CD14-positive monocyte (primary cell): ENCODE data around the gene BCL2L14. TPM values are rescaled to one million over a fixed set of nuclear protein-coding genes. Genes with fewer than 3 reads are reported as not detected.

ENCODE experiments used
- DNase-seq, 3 donors: peaks; one replicate each; pipeline ENCODE4 v3.0.0-alpha.2; 2011 to 2022
- H2AFZ ChIP-seq: 2 replicates; pipeline ENCODE4 v1.6.0; 2012; ENCODE audit warnings: mild to moderate bottlenecking, low read depth, low read length, inconsistent platforms; ENCODE audit not compliant: insufficient read depth, poor library complexity, severe bottlenecking
- H3K27ac ChIP-seq, 2 donors: 1 replicate in 1 of 2; 2 replicates in 1 of 2; pipeline ENCODE4 v1.5.1; 2012 to 2013; ENCODE audit warnings: low read length in 2 of 2, control low read depth in 1 of 2, inconsistent platforms in 1 of 2, low read depth in 1 of 2, mild to moderate bottlenecking in 1 of 2
- H3K27me3 ChIP-seq, 2 donors: one replicate each; pipeline versions ENCODE4 v1.6.0 to v1.6.1; 2011 to 2013; ENCODE audit warnings: low read length in 2 of 2; ENCODE audit not compliant: control insufficient read depth in 2 of 2, insufficient read depth in 2 of 2
- H3K36me3 ChIP-seq, 2 donors: replicated peaks in 1 of 2; 1 replicate in 1 of 2; 2 replicates in 1 of 2; pipeline versions ENCODE4 v1.5.1 to v1.6.1; 2012 to 2013; ENCODE audit warnings: low read length in 2 of 2, control low read depth in 1 of 2, inconsistent platforms in 1 of 2, mild to moderate bottlenecking in 1 of 2; ENCODE audit not compliant: insufficient read depth in 2 of 2, control insufficient read depth in 1 of 2
- H3K4me1 ChIP-seq, 2 donors: 1 replicate in 1 of 2; 2 replicates in 1 of 2; pipeline versions ENCODE4 v1.5.1 to v1.6.1; 2012 to 2013; ENCODE audit warnings: low read length in 2 of 2, control low read depth in 1 of 2, inconsistent platforms in 1 of 2, mild to moderate bottlenecking in 1 of 2, moderate library complexity in 1 of 2; ENCODE audit not compliant: insufficient read depth in 2 of 2, control insufficient read depth in 1 of 2
- H3K4me2 ChIP-seq: replicated peaks from 2 replicates; pipeline ENCODE3; 2012; ENCODE audit warnings: low read length, moderate library complexity, mild to moderate bottlenecking; ENCODE audit not compliant: poor library complexity, severe bottlenecking; ENCODE audit errors: extremely low read depth
- H3K4me3 ChIP-seq, 3 experiments: fragments of 200-600 bp in 1 of 3; sonication (generic) in 1 of 3; replicated peaks in 1 of 3; 1 replicate in 2 of 3; 2 replicates in 1 of 3; pipeline ENCODE4 v1.5.1; 2011 to 2013; ENCODE audit warnings: low read length in 3 of 3, mild to moderate bottlenecking in 3 of 3, control low read depth in 2 of 3, low read depth in 2 of 3, inconsistent platforms in 1 of 3, moderate library complexity in 1 of 3
- H3K79me2 ChIP-seq: 2 replicates; pipeline ENCODE4 v1.6.0; 2012; ENCODE audit warnings: mild to moderate bottlenecking, control low read depth, inconsistent platforms, low read length, moderate library complexity; ENCODE audit not compliant: insufficient read depth
- H3K9ac ChIP-seq: 2 replicates; pipeline ENCODE4 v1.6.0; 2017; ENCODE audit warnings: low read length, mild to moderate bottlenecking; ENCODE audit not compliant: insufficient read depth, poor library complexity, severe bottlenecking
- H3K9me3 ChIP-seq, 2 donors: replicated peaks in 1 of 2; 1 replicate in 1 of 2; 2 replicates in 1 of 2; pipeline versions ENCODE4 v1.5.1 to v1.6.1; 2012 to 2013; ENCODE audit warnings: low read length in 2 of 2, control low read depth in 1 of 2; ENCODE audit not compliant: control insufficient read depth in 1 of 2, insufficient read depth in 1 of 2
- H4K20me1 ChIP-seq: 2 replicates; pipeline ENCODE4 v1.6.0; 2012; ENCODE audit warnings: mild to moderate bottlenecking, low read length, control low read depth, moderate library complexity; ENCODE audit not compliant: insufficient read depth
- H3K27ac Mint-ChIP-seq, 7 donors: one replicate each; pipeline ENCODE4 v1.8.0; 2020; ENCODE audit warnings: mild to moderate bottlenecking in 7 of 7, mixed read lengths in 7 of 7, moderate library complexity in 6 of 7, inconsistent platforms in 2 of 7
- H3K27me3 Mint-ChIP-seq, 3 donors: one replicate each; pipeline ENCODE4 v1.8.0; 2021 to 2022; ENCODE audit warnings: low read depth in 3 of 3, mild to moderate bottlenecking in 3 of 3, mixed read lengths in 3 of 3, moderate library complexity in 3 of 3, inconsistent platforms in 1 of 3
- H3K36me3 Mint-ChIP-seq, 2 donors: one replicate each; pipeline ENCODE4 v1.8.0; 2020; ENCODE audit warnings: mixed read lengths in 2 of 2, inconsistent platforms in 1 of 2, mild to moderate bottlenecking in 1 of 2
- H3K4me1 Mint-ChIP-seq: one replicate; pipeline ENCODE4 v1.8.0; 2020; ENCODE audit warnings: mild to moderate bottlenecking, mixed read lengths
- H3K4me3 Mint-ChIP-seq, 2 donors: one replicate each; pipeline ENCODE4 v1.8.0; 2020; ENCODE audit warnings: mild to moderate bottlenecking in 2 of 2, mixed read lengths in 2 of 2, moderate library complexity in 1 of 2
- H3K9me3 Mint-ChIP-seq, 7 donors: one replicate each; pipeline ENCODE4 v1.8.0; 2020 to 2022; ENCODE audit warnings: mixed read lengths in 7 of 7, mild to moderate bottlenecking in 6 of 7, moderate library complexity in 6 of 7, inconsistent platforms in 2 of 7
- CTCF ChIP-seq: fragments of 200-600 bp; IDR thresholded peaks from one replicate; pipeline ENCODE4 v1.8.0; 2022; ENCODE audit warnings: antibody characterized with exemption, mild to moderate bottlenecking
- WGBS: methylation state at CpG from one replicate; pipeline ENCODE4 v1.1.5; 2013; ENCODE audit warnings: missing lambda C conversion rate; ENCODE audit not compliant: insufficient coverage; 5-methylcytosine and 5-hydroxymethylcytosine counted together
- intact Hi-C, 2 donors: fragments of 100-400 bp; cut with micrococcal nuclease; formaldehyde crosslinking; loops; one replicate each; pipeline versions ENCODE4 v1.15.0 to v1.15.1; 2023
- polyA plus RNA-seq, 3 donors: library from polyadenylated mRNA; depleted of rRNA in 1 of 3; unstranded in 2 of 3; stranded (reverse) in 1 of 3; fragments of 300-500 nt in 2 of 3; fragments of >200 nt in 1 of 3; fragmentation: Illumina TruSeq in 2 of 3; gene quantifications; 1 replicate in 2 of 3; 2 replicates in 1 of 3; pipeline ENCODE4 v1.2.3, GENCODE V29; 2012 to 2021

The BCL2L14 gene
- polyA plus RNA-seq, 3 donors: not detected

GRCh38 chr12:12033824-12034223 is 36.9 kb upstream of the BCL2L14 start:
- Histone ChIP-seq H3K36me3 (no peaks in the 10 kb centered on the region), H3K9me3 (no peaks in the 10 kb centered on the region), H3K27ac (no peak overlapping the region), H3K9ac (no peak overlapping the region), H2AFZ (no peak overlapping the region), H3K4me2 (no peak overlapping the region), H3K4me1 (peaks cover 14 to 16% of the 10 kb centered on the region in 2 donors), H3K4me3 (no peak overlapping the region), H3K79me2 (no peaks in the 10 kb centered on the region), H4K20me1 (no peaks in the 10 kb centered on the region), H3K27me3 (no peaks in the 10 kb centered on the region)
- whole genome bisulfite sequencing: no CpG with 5 or more reads among the region's 5 CpGs
- intact Hi-C loops: loop anchor here (1.0 to 10.0 kb wide), 5 partner anchors 139 to 479 kb away; no protein-coding TSS in a partner anchor
- TF ChIP-seq CTCF: no peak
- H3K4me1 Mint-ChIP-seq: peaks cover 26% of the 10 kb centered on the region
- H3K4me3 Mint-ChIP-seq: no peak overlapping the region
- H3K27ac Mint-ChIP-seq: no peak overlapping the region
- H3K9me3 Mint-ChIP-seq: peaks cover 0 to 3% (median 0%) of the 10 kb centered on the region in 7 donors
- no peaks in the 10 kb centered on the region for H3K36me3 Mint-ChIP-seq
- H3K27me3 Mint-ChIP-seq: peaks cover 0 to 5% (median 0%) of the 10 kb centered on the region in 3 donors
- no peak for DNase-seq

GRCh38 chr12:12034344-12034743 is 36.4 kb upstream of the BCL2L14 start:
- peaks cover 14 to 16% of the 10 kb centered on the region in 2 donors for H3K4me1 ChIP-seq
- H4K20me1 ChIP-seq: no peaks in the 10 kb centered on the region
- WGBS: 100% methylated on average over 2 of the region's 3 CpGs
- peaks cover 0 to 3% (median 0%) of the 10 kb centered on the region in 7 donors for H3K9me3 Mint-ChIP-seq
- no peak overlapping the region for H3K4me2 ChIP-seq
- no peaks in the 10 kb centered on the region for H3K27me3 ChIP-seq
- H2AFZ ChIP-seq: no peak overlapping the region
- H3K36me3 Mint-ChIP-seq: no peaks in the 10 kb centered on the region
- no peak overlapping the region for H3K27ac Mint-ChIP-seq
- H3K79me2 ChIP-seq: no peaks in the 10 kb centered on the region
- TF ChIP-seq CTCF: no peak
- no peak overlapping the region for H3K9ac ChIP-seq
- no peak for DNase-seq
- H3K27me3 Mint-ChIP-seq: peaks cover 0 to 5% (median 0%) of the 10 kb centered on the region in 3 donors
- no peak overlapping the region for H3K4me3 ChIP-seq
- intact Hi-C loops: loop anchor here (5.0 to 10.0 kb wide), 4 partner anchors 140 to 480 kb away; no protein-coding TSS in a partner anchor
- no peaks in the 10 kb centered on the region for H3K36me3 ChIP-seq
- H3K4me3 Mint-ChIP-seq: no peak overlapping the region
- H3K4me1 Mint-ChIP-seq: peaks cover 22% of the 10 kb centered on the region
- no peaks in the 10 kb centered on the region for H3K9me3 ChIP-seq
- no peak overlapping the region for H3K27ac ChIP-seq
